ENCODE measurements around the gene ASCL2.

The ASCL2 gene

DNA sequence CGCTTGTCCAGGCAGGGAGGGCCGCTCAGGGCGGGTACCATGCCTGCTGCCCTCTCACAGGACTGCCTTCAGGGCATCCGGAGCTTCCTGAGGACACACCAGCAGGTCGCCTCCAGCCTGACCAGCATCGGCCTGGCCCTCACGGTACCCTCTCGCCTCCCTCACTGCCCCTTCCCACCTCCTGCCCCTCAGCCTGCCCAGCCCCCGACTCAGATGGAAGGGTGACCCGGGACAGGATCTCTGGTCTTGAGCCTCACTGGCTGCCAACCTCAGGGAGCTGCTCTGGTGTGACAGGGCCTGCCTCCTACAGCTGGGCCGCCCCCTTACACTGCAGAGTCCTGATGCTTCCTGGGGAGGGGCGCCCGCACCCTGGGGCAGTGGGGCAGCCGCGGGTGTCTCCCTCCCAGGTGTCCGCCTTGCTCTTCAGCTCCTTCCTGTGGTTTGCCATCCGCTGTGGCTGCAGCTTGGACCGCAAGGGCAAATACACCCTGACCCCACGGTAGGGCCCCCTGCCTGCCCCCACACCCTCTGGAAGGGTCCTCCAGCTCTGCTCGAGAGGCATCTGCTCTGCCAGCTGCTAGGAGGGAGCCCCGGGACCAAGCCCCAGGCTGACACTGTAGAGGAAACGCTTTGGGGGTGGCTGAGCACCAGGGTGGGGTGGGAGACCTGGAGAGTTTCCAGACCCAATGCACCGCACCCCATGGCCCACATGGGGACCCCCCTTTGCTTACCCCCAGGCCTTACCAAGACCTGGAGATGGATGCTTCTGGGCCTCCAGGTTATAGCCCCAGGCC, 46.0 kb upstream of the ASCL2 start:
- DNase-seq (ENCODE audit: low read depth) = no peak
- H3K4me3 ChIP-seq (ENCODE audit: low read length) = no peak overlapping the region
- TF ChIP-seq, protein P1, sequence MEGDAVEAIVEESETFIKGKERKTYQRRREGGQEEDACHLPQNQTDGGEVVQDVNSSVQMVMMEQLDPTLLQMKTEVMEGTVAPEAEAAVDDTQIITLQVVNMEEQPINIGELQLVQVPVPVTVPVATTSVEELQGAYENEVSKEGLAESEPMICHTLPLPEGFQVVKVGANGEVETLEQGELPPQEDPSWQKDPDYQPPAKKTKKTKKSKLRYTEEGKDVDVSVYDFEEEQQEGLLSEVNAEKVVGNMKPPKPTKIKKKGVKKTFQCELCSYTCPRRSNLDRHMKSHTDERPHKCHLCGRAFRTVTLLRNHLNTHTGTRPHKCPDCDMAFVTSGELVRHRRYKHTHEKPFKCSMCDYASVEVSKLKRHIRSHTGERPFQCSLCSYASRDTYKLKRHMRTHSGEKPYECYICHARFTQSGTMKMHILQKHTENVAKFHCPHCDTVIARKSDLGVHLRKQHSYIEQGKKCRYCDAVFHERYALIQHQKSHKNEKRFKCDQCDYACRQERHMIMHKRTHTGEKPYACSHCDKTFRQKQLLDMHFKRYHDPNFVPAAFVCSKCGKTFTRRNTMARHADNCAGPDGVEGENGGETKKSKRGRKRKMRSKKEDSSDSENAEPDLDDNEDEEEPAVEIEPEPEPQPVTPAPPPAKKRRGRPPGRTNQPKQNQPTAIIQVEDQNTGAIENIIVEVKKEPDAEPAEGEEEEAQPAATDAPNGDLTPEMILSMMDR (IDR thresholded peaks at IDR 0.05; ENCODE audit: insufficient read depth, low read depth, low read length, missing control alignments) = no peak

DNA sequence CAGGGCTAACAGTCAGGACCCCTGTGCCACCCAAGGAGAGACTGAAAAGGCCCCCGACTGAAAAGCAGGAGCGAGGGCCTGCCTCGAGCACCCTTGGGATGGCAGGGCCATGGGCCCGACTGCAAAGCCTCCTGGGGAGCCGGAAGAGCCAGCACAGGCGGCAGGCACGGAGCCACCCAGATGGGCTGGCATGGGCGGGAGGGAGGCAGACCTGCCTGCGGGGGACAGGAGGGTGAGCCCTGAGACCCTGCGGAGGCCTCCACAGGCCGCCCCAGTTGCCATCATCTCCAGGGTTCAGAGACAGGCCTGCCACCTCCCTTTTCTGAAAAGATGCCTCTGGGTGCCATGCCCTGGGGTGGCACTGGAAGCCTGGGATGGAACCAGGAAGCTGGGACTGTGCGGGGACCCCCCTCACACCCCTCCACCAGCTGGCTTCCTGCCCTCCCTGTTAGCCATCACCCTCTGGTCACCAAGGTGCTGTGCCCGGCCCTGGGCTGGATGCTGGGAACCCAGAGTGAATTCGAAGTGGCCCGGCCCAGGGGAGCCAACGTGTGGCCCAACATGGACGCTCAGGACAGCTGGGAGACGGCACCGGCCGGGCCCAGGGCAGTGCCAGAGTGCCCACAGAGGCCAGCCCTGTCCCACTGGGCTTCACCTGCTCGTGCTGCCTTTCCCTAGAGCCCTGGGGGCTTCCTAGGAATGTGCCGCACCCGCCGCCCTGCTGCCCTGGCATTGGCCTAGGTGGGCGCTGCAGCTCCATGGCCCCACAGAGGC, 45.2 kb upstream of the ASCL2 start:
- TF ChIP-seq, protein P1 (IDR thresholded peaks at IDR 0.05; ENCODE audit: insufficient read depth, low read depth, low read length, missing control alignments) = no peak
- H3K4me3 ChIP-seq (ENCODE audit: low read length) = no peak overlapping the region
- no peak for DNase-seq (ENCODE audit: low read depth)

DNA sequence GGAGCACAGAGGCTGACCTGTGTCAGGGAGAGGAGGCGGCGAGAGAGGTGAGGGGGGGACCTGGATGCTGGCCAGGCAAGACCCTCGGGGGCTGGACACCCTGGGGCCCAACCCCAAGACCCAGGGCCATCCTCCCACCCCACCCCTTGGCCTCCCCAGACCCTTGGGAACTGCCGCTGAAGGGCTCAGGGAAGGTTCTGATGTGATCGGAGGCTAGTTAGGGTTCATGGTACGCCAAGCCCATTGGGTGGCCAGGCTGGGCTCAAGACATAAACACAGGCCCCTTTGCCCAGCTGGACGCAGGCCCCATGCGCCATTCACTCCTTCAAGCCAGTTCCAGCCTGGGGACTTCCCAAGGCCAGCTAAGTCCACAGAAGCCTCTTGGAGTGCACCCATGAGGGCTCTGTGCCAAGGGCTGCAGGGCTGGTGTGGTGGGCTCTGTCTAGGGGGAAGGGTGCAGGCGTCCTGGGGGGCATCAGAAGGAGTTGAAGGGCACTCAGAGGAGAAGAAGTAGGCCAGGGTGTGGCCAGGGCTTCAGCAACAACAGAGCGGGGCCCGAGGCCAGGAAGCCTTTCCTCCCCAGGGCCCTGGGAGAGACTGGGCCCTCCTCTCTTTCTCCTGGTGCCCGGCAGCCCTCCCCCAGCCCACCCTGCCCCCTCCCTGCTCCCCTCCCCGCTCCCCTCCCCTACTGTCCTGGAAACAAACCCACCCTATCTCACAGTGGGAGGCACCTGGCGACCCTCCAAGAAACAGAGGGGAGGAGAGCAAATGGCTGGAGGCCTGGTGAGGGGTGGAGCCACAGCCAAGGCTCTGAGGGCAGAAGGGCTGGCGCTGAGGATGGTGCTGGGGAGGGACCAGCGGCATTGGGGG, 44.4 kb upstream of the ASCL2 start:
- no peak for DNase-seq (ENCODE audit: low read depth)
- TF ChIP-seq, protein P1 (IDR thresholded peaks at IDR 0.05; ENCODE audit: insufficient read depth, low read depth, low read length, missing control alignments) = no peak
- no peak overlapping the region for H3K4me3 ChIP-seq (ENCODE audit: low read length)

DNA sequence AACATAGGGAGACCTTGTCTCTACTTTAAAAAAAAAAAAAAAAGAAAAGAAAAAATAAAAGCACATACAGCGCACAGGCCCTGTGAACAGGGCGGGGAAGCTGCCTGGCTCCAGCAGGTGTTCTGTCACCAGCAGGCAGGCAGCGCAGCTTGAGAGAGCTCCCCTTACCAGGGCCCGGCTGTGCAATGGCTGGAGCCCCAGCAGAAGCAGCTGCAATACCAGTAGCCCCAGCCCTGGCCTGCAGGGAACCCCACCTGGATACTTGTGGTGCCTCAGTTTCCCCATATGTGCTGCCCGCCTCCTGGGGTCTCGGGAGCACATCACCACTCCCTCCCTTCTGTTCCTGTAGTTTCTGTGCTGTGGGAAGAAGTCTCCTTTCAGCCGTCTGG, 43.7 kb upstream of the ASCL2 start:
- H3K4me3 ChIP-seq (ENCODE audit: low read length) = no peak overlapping the region

DNA sequence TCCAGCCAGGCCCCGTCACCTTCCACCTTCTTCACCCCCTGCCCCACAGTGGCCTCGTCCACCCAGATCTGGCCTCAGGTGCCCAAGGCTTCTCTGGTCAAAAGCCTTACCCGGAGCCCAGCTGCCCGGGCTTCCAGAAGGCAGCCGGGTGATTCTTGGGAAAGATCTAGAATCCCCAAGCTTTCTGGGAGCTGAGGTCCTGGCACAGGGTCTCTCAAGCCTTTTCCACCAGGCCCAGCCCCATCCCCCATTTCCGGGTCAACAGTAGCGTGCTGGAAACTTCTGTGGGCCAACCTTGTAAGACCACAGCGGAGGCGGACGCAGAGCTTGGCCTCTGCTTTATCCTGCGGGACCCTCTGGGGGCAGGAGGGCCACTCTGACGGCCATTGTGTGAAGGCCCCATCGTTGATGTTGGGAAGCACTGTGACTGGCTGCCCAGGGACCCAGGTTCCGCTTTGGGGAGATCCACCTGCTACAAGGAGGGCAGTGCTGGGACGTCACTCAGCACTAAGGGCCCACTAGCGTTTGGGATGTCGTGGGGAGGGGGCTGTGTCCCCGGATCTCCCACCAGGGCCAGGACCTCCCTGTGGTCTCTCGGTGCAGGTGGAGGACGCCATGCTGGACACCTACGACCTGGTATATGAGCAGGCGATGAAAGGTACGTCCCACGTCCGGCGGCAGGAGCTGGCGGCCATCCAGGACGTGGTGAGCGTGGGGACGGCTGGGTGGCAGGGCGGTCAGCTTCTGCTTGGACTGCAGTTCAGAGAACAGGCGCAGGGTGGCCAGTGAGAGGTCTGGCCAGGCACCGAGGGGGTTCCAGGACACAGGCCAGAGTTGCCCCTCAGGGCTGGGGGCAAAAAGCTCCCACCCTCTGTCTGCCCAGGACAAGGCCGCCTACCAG, 42.9 kb upstream of the ASCL2 start:
- no peak for DNase-seq (ENCODE audit: low read depth)
- TF ChIP-seq, protein P1 (IDR thresholded peaks at IDR 0.05; ENCODE audit: insufficient read depth, low read depth, low read length, missing control alignments) = no peak
- no peak overlapping the region for H3K4me3 ChIP-seq (ENCODE audit: low read length)

More for the DNA sequence above, 43.7 kb upstream of the ASCL2 start:
- DNase-seq (ENCODE audit: low read depth) = no peak
- TF ChIP-seq, protein P1 (IDR thresholded peaks at IDR 0.05; ENCODE audit: insufficient read depth, low read depth, low read length, missing control alignments) = no peak
